Ishikawa (cell line): Measurements from ENCODE around the gene PLXNA4.

ENCODE experiments used
- CEBPB ChIP-seq: IDR thresholded peaks from 2 replicates; pipeline ENCODE4 v1.6.1; 2012
- CREB1 ChIP-seq: IDR thresholded peaks from 2 replicates; pipeline ENCODE4 v1.6.1; 2012; ENCODE audit warnings: low read depth
- EGR1 ChIP-seq: IDR thresholded peaks from 2 replicates; pipeline ENCODE4 v1.6.1; 2012
- EP300 ChIP-seq: IDR thresholded peaks from 2 replicates; pipeline ENCODE4 v1.6.1; 2012; ENCODE audit warnings: borderline replicate concordance
- FOXM1 ChIP-seq: IDR thresholded peaks from 2 replicates; pipeline ENCODE4 v1.6.1; 2012; ENCODE audit warnings: low read depth, borderline replicate concordance
- MAX ChIP-seq: IDR thresholded peaks from 2 replicates; pipeline ENCODE4 v1.6.1; 2012
- NFIC ChIP-seq: IDR thresholded peaks from 2 replicates; pipeline ENCODE4 v1.6.1; 2012
- RAD21 ChIP-seq: IDR thresholded peaks from 2 replicates; pipeline ENCODE4 v1.6.1; 2012; ENCODE audit warnings: low read depth
- TAF1 ChIP-seq: IDR thresholded peaks from 2 replicates; pipeline ENCODE4 v1.6.1; 2012; ENCODE audit warnings: low read depth, mild to moderate bottlenecking
- TCF12 ChIP-seq: IDR thresholded peaks from 2 replicates; pipeline ENCODE4 v1.6.1; 2012; ENCODE audit warnings: low read depth
- TEAD4 ChIP-seq: IDR thresholded peaks from 2 replicates; pipeline ENCODE4 v1.6.1; 2012
- YY1 ChIP-seq: IDR thresholded peaks from 2 replicates; pipeline ENCODE4 v1.6.1; 2012; ENCODE audit warnings: low read depth
- ZBTB7A ChIP-seq: IDR thresholded peaks from 2 replicates; pipeline ENCODE4 v1.6.1; 2012; ENCODE audit warnings: low read depth
- TF ChIP-seq, protein P1 (sequence below): IDR thresholded peaks from 2 replicates; pipeline ENCODE4 v1.6.1; 2012
- TF ChIP-seq, protein P2 (sequence below): IDR thresholded peaks from 2 replicates; pipeline ENCODE4 v1.6.1; 2012; ENCODE audit warnings: low read depth, mild to moderate bottlenecking

PLXNA4 gene

GRCh38 chr7:132095111-132095765 is 481.0 kb downstream of the PLXNA4 start:
- no peak for TF ChIP-seq YY1
- TF ChIP-seq RAD21: no peak
- TF ChIP-seq FOXM1: no peak
- no peak for TF ChIP-seq CEBPB
- TF ChIP-seq NFIC: no peak
- TF ChIP-seq MAX: no peak
- TF ChIP-seq EGR1: no peak
- TF ChIP-seq, protein P1, sequence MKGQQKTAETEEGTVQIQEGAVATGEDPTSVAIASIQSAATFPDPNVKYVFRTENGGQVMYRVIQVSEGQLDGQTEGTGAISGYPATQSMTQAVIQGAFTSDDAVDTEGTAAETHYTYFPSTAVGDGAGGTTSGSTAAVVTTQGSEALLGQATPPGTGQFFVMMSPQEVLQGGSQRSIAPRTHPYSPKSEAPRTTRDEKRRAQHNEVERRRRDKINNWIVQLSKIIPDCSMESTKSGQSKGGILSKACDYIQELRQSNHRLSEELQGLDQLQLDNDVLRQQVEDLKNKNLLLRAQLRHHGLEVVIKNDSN: no peak
- no peak for TF ChIP-seq EP300

GRCh38 chr7:132092106-132092505 is 484.2 kb downstream of the PLXNA4 start:
- TF ChIP-seq RAD21: no peak
- TF ChIP-seq EP300: no peak
- TF ChIP-seq EGR1: no peak
- no peak for TF ChIP-seq TAF1
- TF ChIP-seq CREB1: no peak
- TF ChIP-seq CEBPB: no peak
- no peak for TF ChIP-seq NFIC
- TF ChIP-seq, protein P2, sequence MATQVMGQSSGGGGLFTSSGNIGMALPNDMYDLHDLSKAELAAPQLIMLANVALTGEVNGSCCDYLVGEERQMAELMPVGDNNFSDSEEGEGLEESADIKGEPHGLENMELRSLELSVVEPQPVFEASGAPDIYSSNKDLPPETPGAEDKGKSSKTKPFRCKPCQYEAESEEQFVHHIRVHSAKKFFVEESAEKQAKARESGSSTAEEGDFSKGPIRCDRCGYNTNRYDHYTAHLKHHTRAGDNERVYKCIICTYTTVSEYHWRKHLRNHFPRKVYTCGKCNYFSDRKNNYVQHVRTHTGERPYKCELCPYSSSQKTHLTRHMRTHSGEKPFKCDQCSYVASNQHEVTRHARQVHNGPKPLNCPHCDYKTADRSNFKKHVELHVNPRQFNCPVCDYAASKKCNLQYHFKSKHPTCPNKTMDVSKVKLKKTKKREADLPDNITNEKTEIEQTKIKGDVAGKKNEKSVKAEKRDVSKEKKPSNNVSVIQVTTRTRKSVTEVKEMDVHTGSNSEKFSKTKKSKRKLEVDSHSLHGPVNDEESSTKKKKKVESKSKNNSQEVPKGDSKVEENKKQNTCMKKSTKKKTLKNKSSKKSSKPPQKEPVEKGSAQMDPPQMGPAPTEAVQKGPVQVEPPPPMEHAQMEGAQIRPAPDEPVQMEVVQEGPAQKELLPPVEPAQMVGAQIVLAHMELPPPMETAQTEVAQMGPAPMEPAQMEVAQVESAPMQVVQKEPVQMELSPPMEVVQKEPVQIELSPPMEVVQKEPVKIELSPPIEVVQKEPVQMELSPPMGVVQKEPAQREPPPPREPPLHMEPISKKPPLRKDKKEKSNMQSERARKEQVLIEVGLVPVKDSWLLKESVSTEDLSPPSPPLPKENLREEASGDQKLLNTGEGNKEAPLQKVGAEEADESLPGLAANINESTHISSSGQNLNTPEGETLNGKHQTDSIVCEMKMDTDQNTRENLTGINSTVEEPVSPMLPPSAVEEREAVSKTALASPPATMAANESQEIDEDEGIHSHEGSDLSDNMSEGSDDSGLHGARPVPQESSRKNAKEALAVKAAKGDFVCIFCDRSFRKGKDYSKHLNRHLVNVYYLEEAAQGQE: no peak
- TF ChIP-seq ZBTB7A: no peak
- no peak for TF ChIP-seq TEAD4
- TF ChIP-seq TCF12: no peak
- TF ChIP-seq, protein P1: no peak
- no peak for TF ChIP-seq MAX
- no peak for TF ChIP-seq YY1
- no peak for TF ChIP-seq FOXM1

DNA sequence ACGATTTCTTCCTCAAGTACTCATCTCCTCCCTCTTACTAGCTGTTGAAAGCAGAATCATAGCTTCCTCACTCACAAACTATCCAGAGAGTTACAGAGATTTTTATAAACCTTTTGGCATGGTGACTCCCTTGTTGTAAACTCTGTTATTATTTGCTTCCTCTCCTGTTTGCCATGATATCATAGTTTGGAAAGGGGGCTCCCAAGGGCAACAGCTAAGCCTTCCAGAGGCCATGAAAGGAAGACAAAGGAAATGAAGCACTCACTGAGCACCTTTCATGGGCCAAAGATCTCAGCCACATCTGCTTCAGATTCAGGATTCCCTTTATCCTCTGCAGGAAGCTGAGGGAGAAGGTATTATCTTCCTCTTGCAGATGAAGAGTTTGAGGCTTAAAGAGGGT is 484.6 kb downstream of the PLXNA4 start:
- TF ChIP-seq TCF12: no peak
- TF ChIP-seq TEAD4: no peak
- TF ChIP-seq EP300: no peak
- no peak for TF ChIP-seq FOXM1
- TF ChIP-seq YY1: no peak

- TF ChIP-seq, protein P1: no peak
- no peak for TF ChIP-seq MAX
- no peak for TF ChIP-seq EP300
Observed at GRCh38 chr7:132090444-132090843, 485.8 kb downstream of the PLXNA4 start.

GRCh38 chr7:132089356-132089755 is 486.9 kb downstream of the PLXNA4 start:
- TF ChIP-seq, protein P1: no peak
- TF ChIP-seq CREB1 (no peak), YY1 (no peak)
- TF ChIP-seq, protein P2: no peak

GRCh38 chr7:132087421-132087820 is 488.8 kb downstream of the PLXNA4 start:
- TF ChIP-seq TEAD4 (no peak), MAX (no peak), CEBPB (no peak), TAF1 (no peak), RAD21 (no peak), FOXM1 (no peak), ZBTB7A (no peak), EGR1 (no peak), EP300 (no peak), TCF12 (no peak), CREB1 (no peak), NFIC (no peak), YY1 (no peak)
- TF ChIP-seq, protein P2: no peak
- TF ChIP-seq, protein P1: no peak
